Measurements from ENCODE around the gene PPFIBP2.

DNA sequence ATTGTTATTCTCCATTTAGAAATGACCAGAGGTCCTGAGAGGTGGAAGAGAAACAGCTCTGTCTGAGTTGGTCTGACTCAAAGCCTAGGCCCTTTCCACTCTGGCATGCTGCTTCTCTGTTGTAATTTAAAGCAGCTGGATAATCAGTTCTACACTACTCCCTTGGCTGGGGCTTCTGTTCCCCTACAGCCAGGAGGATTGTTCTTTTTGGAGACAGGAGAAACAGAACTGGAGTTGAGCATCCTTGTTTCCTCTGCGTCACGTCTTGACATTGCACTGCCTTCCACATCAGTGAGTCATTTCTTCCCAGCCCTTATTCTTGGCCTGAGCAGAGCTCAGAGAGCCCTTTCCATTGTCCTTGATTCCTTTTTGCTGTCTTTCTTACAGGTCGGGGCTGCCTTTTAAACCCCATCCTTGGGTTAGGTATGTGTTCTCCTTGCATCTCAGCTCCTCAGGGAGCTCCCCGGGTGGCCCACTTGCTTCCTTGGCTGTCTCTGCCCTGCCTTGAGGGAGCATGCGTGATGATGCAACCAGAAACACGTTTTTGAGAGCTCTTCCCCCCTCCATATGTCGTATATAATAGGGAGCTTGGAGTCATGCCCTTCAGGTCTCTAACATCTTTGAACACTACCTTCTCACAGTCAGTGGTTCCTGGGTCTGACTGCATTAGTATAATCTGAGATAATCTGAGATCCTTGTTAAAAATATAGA, 123.8 kb downstream of the PPFIBP2 start:
- TF ChIP-seq CTCF (IDR thresholded peaks at IDR 0.05) (no peak), EP300 (IDR thresholded peaks at IDR 0.05) (no peak), POLR2AphosphoS5 (IDR thresholded peaks at IDR 0.05) (no peak)
